ENCODE measurements around the gene CCNB2. TPM values are rescaled to one million over a fixed set of nuclear protein-coding genes. Genes with fewer than 3 reads are reported as not detected.

CCNB2 gene
- total RNA-seq, 2 donors from 2014 or later = 77.5 to 87.2 TPM

DNA sequence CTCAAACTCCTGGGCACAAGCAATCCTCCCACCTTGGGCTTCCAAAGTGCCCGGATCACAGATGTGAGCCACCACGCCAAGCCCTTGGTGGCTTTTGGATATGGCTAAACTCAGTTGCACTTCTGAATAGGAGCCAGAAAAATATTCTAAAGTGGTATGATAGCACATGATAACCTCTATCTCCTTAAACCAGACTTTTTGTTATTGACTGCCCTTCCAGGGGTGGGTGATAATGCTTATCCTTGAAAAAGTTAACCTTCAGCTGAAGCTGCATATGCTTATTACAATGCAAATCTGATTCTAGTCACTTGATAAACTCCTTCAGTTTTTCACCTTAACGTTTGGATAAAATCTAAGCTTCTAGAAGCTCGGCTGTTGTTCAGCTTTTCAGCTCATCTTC, 6.3 kb downstream of the CCNB2 start:
- Histone ChIP-seq H3K9me3 (ENCODE audit: control insufficient read depth, low read length) (no peaks in the 10 kb centered on the region), H3K4me3 (ENCODE audit: low read length) (no peak overlapping the region), H3K4me1 (ENCODE audit: control insufficient read depth, insufficient read depth, low read length) (peaks cover 6% of the 10 kb centered on the region), H3K9ac (ENCODE audit: extremely low read depth, low read length, poor library complexity, severe bottlenecking) (no peak overlapping the region), H3K27ac (ENCODE audit: low read depth, low read length) (no peak overlapping the region), H3K36me3 (ENCODE audit: control insufficient read depth, insufficient read depth, low read length) (peaks cover 82% of the 10 kb centered on the region), H3K27me3 (ENCODE audit: control insufficient read depth, insufficient read depth, low read length, poor library complexity, severe bottlenecking) (no peaks in the 10 kb centered on the region)
- no peak for DNase-seq
- 90 to 94% methylated on average over 3 to 4 of the region's 4 CpGs for WGBS, 2 experiments (ENCODE audit: insufficient coverage in 1 of 2, insufficient read length in 1 of 2)
- TF ChIP-seq, protein P1, sequence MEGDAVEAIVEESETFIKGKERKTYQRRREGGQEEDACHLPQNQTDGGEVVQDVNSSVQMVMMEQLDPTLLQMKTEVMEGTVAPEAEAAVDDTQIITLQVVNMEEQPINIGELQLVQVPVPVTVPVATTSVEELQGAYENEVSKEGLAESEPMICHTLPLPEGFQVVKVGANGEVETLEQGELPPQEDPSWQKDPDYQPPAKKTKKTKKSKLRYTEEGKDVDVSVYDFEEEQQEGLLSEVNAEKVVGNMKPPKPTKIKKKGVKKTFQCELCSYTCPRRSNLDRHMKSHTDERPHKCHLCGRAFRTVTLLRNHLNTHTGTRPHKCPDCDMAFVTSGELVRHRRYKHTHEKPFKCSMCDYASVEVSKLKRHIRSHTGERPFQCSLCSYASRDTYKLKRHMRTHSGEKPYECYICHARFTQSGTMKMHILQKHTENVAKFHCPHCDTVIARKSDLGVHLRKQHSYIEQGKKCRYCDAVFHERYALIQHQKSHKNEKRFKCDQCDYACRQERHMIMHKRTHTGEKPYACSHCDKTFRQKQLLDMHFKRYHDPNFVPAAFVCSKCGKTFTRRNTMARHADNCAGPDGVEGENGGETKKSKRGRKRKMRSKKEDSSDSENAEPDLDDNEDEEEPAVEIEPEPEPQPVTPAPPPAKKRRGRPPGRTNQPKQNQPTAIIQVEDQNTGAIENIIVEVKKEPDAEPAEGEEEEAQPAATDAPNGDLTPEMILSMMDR (conservative IDR thresholded peaks at IDR 0.05) = no peak
- no peaks in the 10 kb centered on the region for H3K9me3 Mint-ChIP-seq
- no peak overlapping the region for H3K4me3 Mint-ChIP-seq
- H3K36me3 Mint-ChIP-seq (ENCODE audit: low read depth) = peaks cover 69% of the 10 kb centered on the region
- H3K27me3 Mint-ChIP-seq (ENCODE audit: insufficient read depth) = no peaks in the 10 kb centered on the region
- peaks cover 8% of the 10 kb centered on the region for H3K4me1 Mint-ChIP-seq
- H3K27ac Mint-ChIP-seq = no peak overlapping the region

GRCh38 chr15:59115047-59115446, 10.1 kb downstream of the CCNB2 start:
- Histone ChIP-seq H3K27ac (ENCODE audit: low read depth, low read length) (no peak overlapping the region), H3K4me1 (ENCODE audit: control insufficient read depth, insufficient read depth, low read length) (peaks cover 6% of the 10 kb centered on the region), H3K27me3 (ENCODE audit: control insufficient read depth, insufficient read depth, low read length, poor library complexity, severe bottlenecking) (no peaks in the 10 kb centered on the region), H3K9ac (ENCODE audit: extremely low read depth, low read length, poor library complexity, severe bottlenecking) (no peak overlapping the region), H3K4me3 (ENCODE audit: low read length) (no peak overlapping the region), H3K9me3 (ENCODE audit: control insufficient read depth, low read length) (no peaks in the 10 kb centered on the region), H3K36me3 (ENCODE audit: control insufficient read depth, insufficient read depth, low read length) (peaks cover 87% of the 10 kb centered on the region)
- TF ChIP-seq, protein P1 (conservative IDR thresholded peaks at IDR 0.05) = no peak
- Mint-ChIP-seq H3K27me3 (ENCODE audit: insufficient read depth) (no peaks in the 10 kb centered on the region), H3K9me3 (no peaks in the 10 kb centered on the region), H3K4me1 (peaks cover 8% of the 10 kb centered on the region), H3K36me3 (ENCODE audit: low read depth) (peaks cover 73% of the 10 kb centered on the region), H3K27ac (no peak overlapping the region), H3K4me3 (no peak overlapping the region)
- WGBS, 2 experiments (ENCODE audit: insufficient coverage in 1 of 2, insufficient read length in 1 of 2) = 91 to 100% methylated on average over 1 to 2 of the region's 2 CpGs
- DNase-seq = no peak

GRCh38 chr15:59116141-59116540, 11.2 kb downstream of the CCNB2 start:
- H3K36me3 ChIP-seq (ENCODE audit: control insufficient read depth, insufficient read depth, low read length) = peaks cover 87% of the 10 kb centered on the region

More at GRCh38 chr15:59116141-59116540, 11.2 kb downstream of the CCNB2 start:
- no peaks in the 10 kb centered on the region for H3K27me3 ChIP-seq (ENCODE audit: control insufficient read depth, insufficient read depth, low read length, poor library complexity, severe bottlenecking)
- peaks cover 72% of the 10 kb centered on the region for H3K36me3 Mint-ChIP-seq (ENCODE audit: low read depth)
- no peak for DNase-seq
- H3K9ac ChIP-seq (ENCODE audit: extremely low read depth, low read length, poor library complexity, severe bottlenecking) = no peak overlapping the region
- no peaks in the 10 kb centered on the region for H3K27me3 Mint-ChIP-seq (ENCODE audit: insufficient read depth)
- no peak overlapping the region for H3K27ac ChIP-seq (ENCODE audit: low read depth, low read length)
- H3K27ac Mint-ChIP-seq = no peak overlapping the region
- TF ChIP-seq, protein P1 (conservative IDR thresholded peaks at IDR 0.05) = no peak
- H3K4me3 Mint-ChIP-seq = no peak overlapping the region
- no peaks in the 10 kb centered on the region for H3K9me3 ChIP-seq (ENCODE audit: control insufficient read depth, low read length)
- peaks cover 8% of the 10 kb centered on the region for H3K4me1 Mint-ChIP-seq
- WGBS, 2 experiments (ENCODE audit: insufficient coverage in 1 of 2, insufficient read length in 1 of 2) = 100% methylated on average over 1 of the region's 1 CpG; no CpG with 5 or more reads in 1 of the 2 experiments
- H3K4me3 ChIP-seq (ENCODE audit: low read length) = no peak overlapping the region
- peaks cover 6% of the 10 kb centered on the region for H3K4me1 ChIP-seq (ENCODE audit: control insufficient read depth, insufficient read depth, low read length)
- no peaks in the 10 kb centered on the region for H3K9me3 Mint-ChIP-seq

Data from endodermal cell (in vitro differentiated cells).